Measurements from ENCODE around the gene NOXA1. TPM values are rescaled to one million over a fixed set of nuclear protein-coding genes. Genes with fewer than 3 reads are reported as not detected.

Gene NOXA1
- total and polyA plus RNA-seq, 7 donors: 0.43 to 5.1 (median 1.0) TPM

DNA sequence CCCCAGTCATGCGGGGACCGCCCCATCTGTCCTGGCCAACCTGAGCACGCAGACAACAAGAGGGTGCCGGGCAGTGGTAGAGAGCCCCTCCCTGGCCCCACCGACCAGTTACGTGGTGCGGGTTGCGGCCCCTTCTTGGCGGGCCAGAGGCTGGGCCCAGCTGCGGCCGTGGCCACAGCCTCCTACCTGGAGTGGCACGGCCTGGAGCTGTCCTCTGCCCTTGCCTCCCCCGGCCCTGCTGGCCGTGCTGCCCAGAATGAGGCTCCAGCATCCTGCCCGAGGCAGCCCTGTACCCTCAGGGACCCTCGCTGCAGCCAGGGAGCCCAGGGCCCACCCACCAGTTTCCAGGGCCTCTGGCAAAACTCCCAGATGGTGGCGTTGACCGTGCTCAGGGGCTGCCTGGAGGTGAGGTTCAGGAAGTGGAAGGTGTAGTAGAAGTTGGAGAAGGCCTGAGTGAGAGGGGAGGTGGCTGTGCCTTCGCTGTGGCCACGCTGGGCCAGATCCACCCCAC is 12.2 kb downstream of the NOXA1 start:
- H3K4me1 ChIP-seq: peaks cover 5% of the 10 kb centered on the region
- TF ChIP-seq, protein P1, sequence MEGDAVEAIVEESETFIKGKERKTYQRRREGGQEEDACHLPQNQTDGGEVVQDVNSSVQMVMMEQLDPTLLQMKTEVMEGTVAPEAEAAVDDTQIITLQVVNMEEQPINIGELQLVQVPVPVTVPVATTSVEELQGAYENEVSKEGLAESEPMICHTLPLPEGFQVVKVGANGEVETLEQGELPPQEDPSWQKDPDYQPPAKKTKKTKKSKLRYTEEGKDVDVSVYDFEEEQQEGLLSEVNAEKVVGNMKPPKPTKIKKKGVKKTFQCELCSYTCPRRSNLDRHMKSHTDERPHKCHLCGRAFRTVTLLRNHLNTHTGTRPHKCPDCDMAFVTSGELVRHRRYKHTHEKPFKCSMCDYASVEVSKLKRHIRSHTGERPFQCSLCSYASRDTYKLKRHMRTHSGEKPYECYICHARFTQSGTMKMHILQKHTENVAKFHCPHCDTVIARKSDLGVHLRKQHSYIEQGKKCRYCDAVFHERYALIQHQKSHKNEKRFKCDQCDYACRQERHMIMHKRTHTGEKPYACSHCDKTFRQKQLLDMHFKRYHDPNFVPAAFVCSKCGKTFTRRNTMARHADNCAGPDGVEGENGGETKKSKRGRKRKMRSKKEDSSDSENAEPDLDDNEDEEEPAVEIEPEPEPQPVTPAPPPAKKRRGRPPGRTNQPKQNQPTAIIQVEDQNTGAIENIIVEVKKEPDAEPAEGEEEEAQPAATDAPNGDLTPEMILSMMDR (IDR thresholded peaks at IDR 0.05): no peak
- no peak overlapping the region for H3K4me3 ChIP-seq
- ATAC-seq: peak in 1 of 4 donors; percentile 4
- intact Hi-C loops (cut with DNase I): no loop called here
- no peak overlapping the region for H3K27ac ChIP-seq
- WGBS, 3 donors: 71 to 86% (median 74%) methylated on average over 18 to 20 of the region's 20 CpGs
- H3K9me3 ChIP-seq: no peaks in the 10 kb centered on the region
- peaks cover 0 to 23% (median 0%) of the 10 kb centered on the region in 3 donors for H3K27me3 ChIP-seq (ENCODE audit: insufficient read depth in 3 of 3, low read length in 2 of 3)
- peak in 1 of 2 donors; percentile 13 for DNase-seq
- H3K36me3 ChIP-seq (ENCODE audit: insufficient read depth in 1 of 2, low read depth in 1 of 2): no peaks in the 10 kb centered on the region

DNA sequence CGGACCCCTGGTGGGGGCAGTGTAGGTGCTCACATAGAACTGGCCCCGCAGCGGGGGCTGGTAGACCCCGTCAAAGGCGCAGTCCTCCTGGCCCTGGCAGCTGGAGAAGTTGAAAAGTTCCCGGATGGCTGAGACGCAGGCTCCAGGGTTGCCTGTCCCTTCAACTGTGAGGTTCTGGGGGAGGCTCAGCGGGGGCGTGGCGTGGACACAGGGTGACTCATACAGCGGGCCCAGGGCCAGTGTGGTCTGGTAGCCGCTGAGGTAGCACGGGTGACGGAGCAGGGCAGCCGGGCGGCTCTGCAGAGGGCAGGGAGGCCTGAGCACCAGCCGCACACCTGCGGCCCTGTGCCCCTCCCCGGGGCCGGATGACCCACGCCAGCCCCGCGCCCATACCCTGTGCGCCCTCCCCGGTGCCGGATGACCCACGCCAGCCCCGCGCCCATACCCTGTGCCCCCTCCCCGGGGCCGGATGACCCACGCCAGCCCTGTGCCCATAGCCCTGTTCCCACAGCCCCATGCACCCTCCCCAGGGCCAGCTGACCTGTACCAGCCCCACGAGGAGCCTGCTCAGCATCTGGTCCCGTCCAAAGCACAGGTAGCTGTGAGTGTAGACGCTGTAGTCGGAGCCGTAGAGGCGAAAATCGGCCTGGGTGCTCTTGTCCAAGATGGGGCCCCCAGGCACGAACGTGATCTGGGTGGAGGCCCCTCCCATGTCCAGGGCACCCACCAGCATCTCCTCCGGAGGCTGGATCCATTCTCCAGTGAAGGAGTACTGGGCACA is 13.0 kb downstream of the NOXA1 start:
- WGBS, 3 donors: 55 to 68% (median 56%) methylated on average over 34 to 42 of the region's 42 CpGs
- Histone ChIP-seq H3K4me3 (no peak overlapping the region), H3K4me1 (peaks cover 5% of the 10 kb centered on the region), H3K27ac (no peak overlapping the region), H3K36me3 (ENCODE audit: insufficient read depth in 1 of 2, low read depth in 1 of 2) (no peaks in the 10 kb centered on the region), H3K9me3 (no peaks in the 10 kb centered on the region), H3K27me3 (ENCODE audit: insufficient read depth in 3 of 3, low read length in 2 of 3) (peaks cover 0 to 23% (median 0%) of the 10 kb centered on the region in 3 donors)
- peak; percentile 80 to 86 for DNase-seq
- intact Hi-C loops (cut with DNase I): no loop called here
- TF ChIP-seq, protein P1 (IDR thresholded peaks at IDR 0.05): no peak
- peak; percentile 88 to 92 (median 90) for ATAC-seq

DNA sequence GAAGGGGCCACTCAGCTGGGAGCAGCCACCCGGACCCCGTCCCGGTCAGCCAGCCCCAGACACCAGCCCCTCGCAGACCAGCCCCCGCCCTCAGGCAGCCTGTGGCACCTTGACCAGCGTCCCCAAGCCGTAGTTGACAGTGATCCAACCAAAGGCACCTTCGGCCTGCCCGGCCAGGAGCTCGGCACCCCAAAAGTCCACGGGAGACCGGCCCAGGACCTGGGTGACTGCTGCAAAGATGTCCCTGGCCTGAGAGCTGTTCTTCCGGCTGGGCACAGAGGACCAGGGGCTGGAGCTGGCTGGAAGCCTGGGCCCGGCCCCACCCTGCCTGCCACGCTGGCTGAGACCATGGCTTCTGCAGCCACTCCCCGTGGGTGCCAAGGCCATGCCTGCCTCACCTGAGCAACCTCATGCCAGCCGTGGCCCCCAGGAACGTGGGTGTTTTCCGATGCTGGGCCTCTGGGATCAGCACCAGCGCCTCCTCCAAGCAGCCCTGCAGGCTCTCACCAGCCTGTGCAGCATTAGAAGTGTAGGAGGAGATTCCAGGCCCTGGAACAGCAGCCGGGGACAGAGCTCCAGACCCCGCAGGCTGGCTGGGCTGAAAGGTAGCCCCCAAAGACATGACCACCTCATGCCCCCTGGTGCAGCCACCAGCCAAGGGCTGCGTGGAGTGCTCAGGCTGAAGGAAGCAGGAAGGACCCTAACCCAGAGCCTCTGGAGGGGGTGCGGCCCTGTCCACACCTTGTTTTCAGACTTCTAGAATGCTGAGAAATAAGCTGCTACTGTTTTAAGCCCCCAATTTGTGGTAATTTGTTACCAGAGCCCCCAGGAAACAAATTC is 13.8 kb downstream of the NOXA1 start:
- H3K27me3 ChIP-seq (ENCODE audit: insufficient read depth in 3 of 3, low read length in 2 of 3): peaks cover 0 to 29% (median 5%) of the 10 kb centered on the region in 3 donors
- TF ChIP-seq, protein P1 (IDR thresholded peaks at IDR 0.05): no peak
- ATAC-seq: no peak
- H3K36me3 ChIP-seq (ENCODE audit: insufficient read depth in 1 of 2, low read depth in 1 of 2): no peaks in the 10 kb centered on the region
- WGBS, 3 donors: 65 to 83% (median 66%) methylated on average over 21 to 24 of the region's 24 CpGs
- DNase-seq: peak; percentile 12 to 23
- H3K4me1 ChIP-seq: peaks cover 5% of the 10 kb centered on the region
- no peak overlapping the region for H3K4me3 ChIP-seq
- no peak overlapping the region for H3K27ac ChIP-seq
- H3K9me3 ChIP-seq: no peaks in the 10 kb centered on the region
- intact Hi-C loops (cut with DNase I): no loop called here

DNA sequence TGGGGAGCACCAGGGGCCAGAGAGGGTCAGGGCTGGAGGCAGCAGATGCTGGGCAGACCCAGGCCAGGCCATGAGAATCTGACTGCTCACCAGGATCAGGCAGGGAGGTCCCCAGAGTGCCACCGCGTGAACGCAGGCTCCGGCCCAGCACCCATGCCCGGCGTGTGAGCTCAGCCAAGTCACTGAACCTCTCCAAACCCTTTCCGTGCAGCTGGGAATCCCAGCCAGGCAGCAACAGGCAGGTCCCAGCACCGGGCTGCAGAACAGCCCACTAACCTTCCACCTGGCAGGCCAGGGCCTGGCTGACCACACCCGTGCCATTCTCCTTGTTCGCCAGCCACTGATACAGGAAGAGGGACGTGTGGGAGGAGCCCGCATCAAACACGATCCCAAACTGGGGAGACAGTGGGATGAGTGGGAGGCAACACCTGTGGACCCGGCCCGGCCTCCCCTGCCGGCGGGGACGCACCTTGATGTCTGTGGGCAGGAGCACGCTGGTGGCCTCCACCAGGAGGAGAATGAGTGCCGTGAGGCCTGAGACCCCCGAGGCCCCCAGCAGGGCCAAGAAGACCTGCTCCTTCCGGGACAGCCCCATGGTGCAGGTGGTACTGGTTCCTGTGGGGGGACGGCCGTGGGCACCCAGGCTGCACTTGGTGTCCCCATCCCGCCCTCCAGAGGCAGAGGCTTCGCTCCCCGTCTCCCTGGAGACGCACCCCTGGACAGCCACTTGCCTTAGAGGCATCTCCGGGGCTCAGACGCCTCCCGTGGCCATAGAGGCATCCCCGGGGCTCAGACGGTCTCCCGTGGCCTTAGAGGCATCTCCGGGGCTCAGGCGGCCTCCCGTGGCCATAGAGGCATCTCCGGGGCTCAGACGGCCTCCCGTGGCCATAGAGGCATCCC is 14.7 kb downstream of the NOXA1 start:
- H3K27me3 ChIP-seq (ENCODE audit: insufficient read depth in 3 of 3, low read length in 2 of 3): peaks cover 0 to 39% (median 5%) of the 10 kb centered on the region in 3 donors
- no peak overlapping the region for H3K4me3 ChIP-seq
- no peaks in the 10 kb centered on the region for H3K9me3 ChIP-seq
- WGBS, 3 donors: 69 to 70% (median 70%) methylated on average over 40 of the region's 40 CpGs
- no peak overlapping the region for H3K27ac ChIP-seq
- no peaks in the 10 kb centered on the region for H3K36me3 ChIP-seq (ENCODE audit: insufficient read depth in 1 of 2, low read depth in 1 of 2)
- peak; percentile 9 to 52 for DNase-seq
- TF ChIP-seq, protein P1 (IDR thresholded peaks at IDR 0.05): no peak
- H3K4me1 ChIP-seq: peaks cover 5% of the 10 kb centered on the region
- intact Hi-C loops (cut with DNase I): no loop called here
- no peak for ATAC-seq
